Osteoblast (primary cell): ENCODE results near the gene WDR54. TPM values are rescaled to one million over a fixed set of nuclear protein-coding genes. Genes with fewer than 3 reads are reported as not detected.
"Not testable (repeated sequence)": the region's sequence is repeated elsewhere in the genome, so short reads cannot be mapped to it uniquely, and the experiment has no call there.

Source experiments
- DNase-seq: peaks from one replicate; pipeline ENCODE4 v3.0.0; 2011; ENCODE audit warnings: low spot score, mixed read lengths; ENCODE audit not compliant: insufficient read length; ENCODE audit errors: missing footprints
- H2AFZ ChIP-seq: 2 replicates; pipeline ENCODE4 v1.6.0; 2011; ENCODE audit warnings: mild to moderate bottlenecking, low read length
- H3K27ac ChIP-seq: 2 replicates; pipeline ENCODE4 v1.5.1; 2011; ENCODE audit warnings: mild to moderate bottlenecking, low read depth, low read length, moderate library complexity
- H3K27me3 ChIP-seq: 2 replicates; pipeline ENCODE4 v1.6.0; 2012; ENCODE audit warnings: mild to moderate bottlenecking, control low read depth, inconsistent platforms, low read length, moderate library complexity; ENCODE audit not compliant: insufficient read depth
- H3K36me3 ChIP-seq: 2 replicates; pipeline ENCODE4 v1.5.1; 2011; ENCODE audit warnings: mild to moderate bottlenecking, low read length, control low read depth, moderate library complexity; ENCODE audit not compliant: insufficient read depth
- H3K4me1 ChIP-seq: 2 replicates; pipeline ENCODE4 v1.5.1; 2011; ENCODE audit warnings: mild to moderate bottlenecking, low read length, control low read depth, moderate library complexity; ENCODE audit not compliant: insufficient read depth
- H3K4me2 ChIP-seq: 2 replicates; pipeline ENCODE4 v1.6.0; 2011; ENCODE audit warnings: mild to moderate bottlenecking, low read length; ENCODE audit not compliant: insufficient read depth
- H3K4me3 ChIP-seq: fragments of 200-600 bp; sonication (generic); 3 replicates; pipeline ENCODE4 v1.5.1; 2012; ENCODE audit warnings: mild to moderate bottlenecking, low read length, inconsistent platforms; ENCODE audit not compliant: insufficient read depth
- H3K79me2 ChIP-seq: 2 replicates; pipeline ENCODE4 v1.6.0; 2012; ENCODE audit warnings: mild to moderate bottlenecking, low read length, control low read depth, inconsistent platforms; ENCODE audit not compliant: insufficient read depth
- H3K9me3 ChIP-seq: 2 replicates; pipeline ENCODE4 v1.5.1; 2011; ENCODE audit warnings: low read depth, low read length, control low read depth
- H4K20me1 ChIP-seq: 2 replicates; pipeline ENCODE4 v1.6.0; 2012; ENCODE audit warnings: mild to moderate bottlenecking, low read length, control low read depth; ENCODE audit not compliant: insufficient read depth
- CTCF ChIP-seq: IDR thresholded peaks from 2 replicates; pipeline ENCODE4 v1.5.1; 2011; ENCODE audit warnings: mild to moderate bottlenecking, low read depth, low read length, moderate library complexity; ENCODE audit errors: extremely low read depth
- total RNA-seq: library from RNA; depleted of rRNA; stranded (reverse); fragments of >200 nt; gene quantifications from 2 replicates; pipeline ENCODE4 v1.2.3, GENCODE V29; 2012

WDR54 gene
- total RNA-seq, 1 donor: 23.9 TPM

GRCh38 chr2:74461187-74462053 is 39.9 kb downstream of the WDR54 start:
- H3K4me2 ChIP-seq: no peak overlapping the region
- peaks cover 46% of the 10 kb centered on the region for H3K79me2 ChIP-seq
- TF ChIP-seq CTCF: peak; percentile 16
- no peak overlapping the region for H3K27ac ChIP-seq
- no peak overlapping the region for H3K4me3 ChIP-seq
- DNase-seq: peak; percentile 47
- no peak overlapping the region for H2AFZ ChIP-seq
- H3K4me1 ChIP-seq: peaks cover 24% of the 10 kb centered on the region
- no peaks in the 10 kb centered on the region for H3K9me3 ChIP-seq
- H3K27me3 ChIP-seq: no peaks in the 10 kb centered on the region
- peaks cover 5% of the 10 kb centered on the region for H4K20me1 ChIP-seq
- H3K36me3 ChIP-seq: peaks cover 27% of the 10 kb centered on the region

- Histone ChIP-seq H3K79me2 (peaks cover 43% of the 10 kb centered on the region), H2AFZ (no peak overlapping the region), H3K36me3 (peaks cover 27% of the 10 kb centered on the region), H4K20me1 (peaks cover 5% of the 10 kb centered on the region), H3K4me1 (peaks cover 17% of the 10 kb centered on the region), H3K4me3 (no peak overlapping the region), H3K27me3 (no peaks in the 10 kb centered on the region), H3K9me3 (no peaks in the 10 kb centered on the region), H3K4me2 (no peak overlapping the region), H3K27ac (no peak overlapping the region)
- DNase-seq: no peak
- TF ChIP-seq CTCF: no peak
Measured at GRCh38 chr2:74462054-74462785, 40.7 kb downstream of the WDR54 start.

GRCh38 chr2:74462786-74463105 is 41.2 kb downstream of the WDR54 start:
- Histone ChIP-seq H3K9me3 (no peaks in the 10 kb centered on the region), H3K79me2 (peaks cover 43% of the 10 kb centered on the region), H2AFZ (no peak overlapping the region), H3K4me1 (peaks cover 17% of the 10 kb centered on the region), H3K27ac (no peak overlapping the region), H4K20me1 (peaks cover 5% of the 10 kb centered on the region), H3K4me2 (no peak overlapping the region), H3K36me3 (peaks cover 27% of the 10 kb centered on the region), H3K4me3 (no peak overlapping the region), H3K27me3 (no peaks in the 10 kb centered on the region)
- no peak for DNase-seq
- no peak for TF ChIP-seq CTCF

GRCh38 chr2:74464406-74464805 is 42.9 kb downstream of the WDR54 start:
- TF ChIP-seq CTCF: no peak
- DNase-seq: peak; percentile 70

GRCh38 chr2:74470742-74471141 is 49.2 kb downstream of the WDR54 start:
- H3K4me3 ChIP-seq, H3K27ac ChIP-seq, DNase-seq, H4K20me1 ChIP-seq, H3K9me3 ChIP-seq, H3K27me3 ChIP-seq, H3K79me2 ChIP-seq, H2AFZ ChIP-seq, H3K4me2 ChIP-seq: not testable (repeated sequence)
- Histone ChIP-seq H3K4me1 (peaks cover 14% of the 10 kb centered on the region), H3K36me3 (peaks cover 16% of the 10 kb centered on the region)

More at GRCh38 chr2:74464406-74464805, 42.9 kb downstream of the WDR54 start:
- H3K27me3 ChIP-seq: no peaks in the 10 kb centered on the region
- H3K4me2 ChIP-seq: peak overlapping the region; percentile 98
- peaks cover 27% of the 10 kb centered on the region for H3K36me3 ChIP-seq
- H3K4me3 ChIP-seq: peak overlapping the region; percentile 94
- peaks cover 35% of the 10 kb centered on the region for H3K79me2 ChIP-seq
- H3K9me3 ChIP-seq: no peaks in the 10 kb centered on the region
- H3K27ac ChIP-seq: peak overlapping the region; percentile 82
- H2AFZ ChIP-seq: peak overlapping the region; percentile 59
- peaks cover 5% of the 10 kb centered on the region for H4K20me1 ChIP-seq
- peaks cover 15% of the 10 kb centered on the region for H3K4me1 ChIP-seq
